Stimulated activated CD8-positive, alpha-beta memory T cell treated with anti-CD3 and anti-CD28 coated beads, Interleukin-4, amount 100 ng/mL, for 1 hour (primary cell): ENCODE results near the gene NRDC.

ENCODE experiments used
- DNase-seq, 2 donors: peaks; one replicate each; pipeline ENCODE4 v3.0.0-alpha.2; 2020; ENCODE audit warnings: low read depth in 2 of 2, low spot score in 1 of 2

Gene NRDC, protein sequence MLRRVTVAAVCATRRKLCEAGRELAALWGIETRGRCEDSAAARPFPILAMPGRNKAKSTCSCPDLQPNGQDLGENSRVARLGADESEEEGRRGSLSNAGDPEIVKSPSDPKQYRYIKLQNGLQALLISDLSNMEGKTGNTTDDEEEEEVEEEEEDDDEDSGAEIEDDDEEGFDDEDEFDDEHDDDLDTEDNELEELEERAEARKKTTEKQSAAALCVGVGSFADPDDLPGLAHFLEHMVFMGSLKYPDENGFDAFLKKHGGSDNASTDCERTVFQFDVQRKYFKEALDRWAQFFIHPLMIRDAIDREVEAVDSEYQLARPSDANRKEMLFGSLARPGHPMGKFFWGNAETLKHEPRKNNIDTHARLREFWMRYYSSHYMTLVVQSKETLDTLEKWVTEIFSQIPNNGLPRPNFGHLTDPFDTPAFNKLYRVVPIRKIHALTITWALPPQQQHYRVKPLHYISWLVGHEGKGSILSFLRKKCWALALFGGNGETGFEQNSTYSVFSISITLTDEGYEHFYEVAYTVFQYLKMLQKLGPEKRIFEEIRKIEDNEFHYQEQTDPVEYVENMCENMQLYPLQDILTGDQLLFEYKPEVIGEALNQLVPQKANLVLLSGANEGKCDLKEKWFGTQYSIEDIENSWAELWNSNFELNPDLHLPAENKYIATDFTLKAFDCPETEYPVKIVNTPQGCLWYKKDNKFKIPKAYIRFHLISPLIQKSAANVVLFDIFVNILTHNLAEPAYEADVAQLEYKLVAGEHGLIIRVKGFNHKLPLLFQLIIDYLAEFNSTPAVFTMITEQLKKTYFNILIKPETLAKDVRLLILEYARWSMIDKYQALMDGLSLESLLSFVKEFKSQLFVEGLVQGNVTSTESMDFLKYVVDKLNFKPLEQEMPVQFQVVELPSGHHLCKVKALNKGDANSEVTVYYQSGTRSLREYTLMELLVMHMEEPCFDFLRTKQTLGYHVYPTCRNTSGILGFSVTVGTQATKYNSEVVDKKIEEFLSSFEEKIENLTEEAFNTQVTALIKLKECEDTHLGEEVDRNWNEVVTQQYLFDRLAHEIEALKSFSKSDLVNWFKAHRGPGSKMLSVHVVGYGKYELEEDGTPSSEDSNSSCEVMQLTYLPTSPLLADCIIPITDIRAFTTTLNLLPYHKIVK

DNA sequence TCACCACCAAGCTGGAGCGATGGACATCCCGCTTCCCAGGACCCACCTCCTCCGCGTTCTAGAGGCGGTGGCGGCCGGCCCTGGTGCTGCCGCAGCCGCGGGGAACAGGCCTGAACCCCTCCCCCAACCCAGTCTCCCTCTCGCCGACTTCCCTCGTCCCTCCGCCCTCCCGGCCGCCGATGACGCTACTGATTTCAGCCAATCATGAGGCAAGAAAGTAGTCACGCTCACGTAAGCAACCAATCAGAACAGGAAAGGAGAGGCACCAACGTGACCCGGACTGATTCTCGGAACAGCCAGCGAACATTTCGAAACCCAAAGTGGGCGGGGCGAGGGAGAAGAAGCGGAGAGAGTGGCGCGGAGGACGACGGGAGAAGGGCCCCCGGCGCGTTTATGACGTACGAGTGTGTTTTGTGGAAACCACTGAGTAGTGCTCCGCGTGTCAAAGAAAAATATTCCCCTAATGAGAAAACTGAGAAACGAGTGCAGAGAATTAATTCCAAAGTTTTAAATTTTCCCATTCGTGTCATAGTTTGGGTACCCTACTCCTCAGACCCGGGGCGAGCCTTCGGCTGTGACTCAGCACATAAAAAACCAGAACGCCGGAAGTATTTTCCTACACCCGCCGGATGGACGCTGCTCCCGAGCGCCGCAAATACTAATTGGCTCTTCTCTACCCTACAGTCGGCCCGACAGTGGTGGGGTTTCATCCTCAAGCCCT lies at the start of gene NRDC:
Gene NRDC (minus strand): TSS at position 112 of the 721 bp plus-strand sequence. CDS start 112 bp downstream, outside the sequence.
- DNase-seq, result peak; percentile 97 to 98

DNA sequence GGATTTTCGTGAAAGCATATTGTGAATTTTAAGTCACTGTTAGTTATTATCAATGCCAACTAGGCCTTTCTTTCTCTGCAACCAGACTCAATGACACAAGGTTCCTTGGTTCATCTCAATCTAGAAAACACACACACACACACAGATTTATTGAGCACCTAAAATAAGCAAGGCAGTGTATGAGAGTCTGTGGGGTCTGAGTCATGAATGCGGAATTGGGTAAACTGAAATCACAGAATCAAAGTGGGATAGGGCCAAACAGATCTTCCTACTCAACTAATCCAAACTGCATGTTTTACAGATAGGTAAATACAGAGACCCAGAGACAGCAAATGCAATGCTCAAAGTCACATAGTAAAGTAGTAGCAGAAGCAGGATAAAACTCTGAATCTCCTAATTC lies 48.5 kb upstream of the NRDC start:
- DNase-seq, result no peak

DNA sequence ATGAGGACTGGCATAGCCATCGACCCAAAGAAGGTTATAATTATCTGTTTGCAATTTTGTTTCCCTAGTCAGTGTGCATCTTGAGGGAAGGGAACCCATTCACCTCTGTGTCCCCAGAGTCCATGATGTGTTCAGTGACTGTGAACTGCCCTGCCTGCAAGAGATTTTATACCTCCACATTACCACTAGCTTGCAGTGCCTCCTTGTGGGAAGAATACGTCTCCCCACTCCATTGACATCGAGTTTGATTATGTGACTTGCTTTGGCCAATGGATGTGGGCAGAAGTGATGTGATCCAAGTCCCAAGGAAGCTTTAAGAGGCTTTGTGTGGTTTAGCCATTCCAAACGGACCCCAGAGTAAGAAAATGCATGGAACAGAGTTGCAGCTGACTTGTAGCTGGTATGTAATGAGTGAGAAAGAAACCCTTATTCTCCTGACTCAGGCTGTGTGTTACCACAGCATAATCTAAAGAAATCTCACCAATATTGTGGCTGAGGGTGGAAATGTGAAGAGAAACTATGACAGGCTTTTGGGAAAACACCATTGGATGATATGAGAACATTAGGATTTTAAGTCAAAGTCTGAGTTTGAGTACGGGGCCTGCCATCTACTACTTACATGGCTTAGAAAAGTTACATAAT lies 47.8 kb upstream of the NRDC start:
- DNase-seq, result no peak

DNA sequence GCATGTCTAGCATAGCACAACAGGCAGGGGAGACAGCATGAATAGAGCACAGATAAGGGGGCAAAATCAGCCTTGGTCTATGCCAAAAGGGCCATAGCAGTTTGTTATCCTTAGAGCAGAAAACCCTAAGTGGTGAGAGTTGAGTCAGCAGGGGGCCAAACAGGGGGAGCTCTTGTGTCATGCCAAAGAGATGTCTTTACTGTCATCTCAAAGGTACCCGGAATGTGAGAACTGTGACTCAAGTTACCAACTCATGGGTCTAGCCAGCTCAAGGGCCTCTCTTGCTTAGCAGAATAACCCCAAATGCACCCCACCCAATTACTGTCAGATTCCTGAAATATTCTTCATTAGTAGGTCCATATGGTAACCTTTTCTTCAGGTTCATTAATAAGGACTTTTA lies 45.9 kb upstream of the NRDC start:
- DNase-seq, result no peak

DNA sequence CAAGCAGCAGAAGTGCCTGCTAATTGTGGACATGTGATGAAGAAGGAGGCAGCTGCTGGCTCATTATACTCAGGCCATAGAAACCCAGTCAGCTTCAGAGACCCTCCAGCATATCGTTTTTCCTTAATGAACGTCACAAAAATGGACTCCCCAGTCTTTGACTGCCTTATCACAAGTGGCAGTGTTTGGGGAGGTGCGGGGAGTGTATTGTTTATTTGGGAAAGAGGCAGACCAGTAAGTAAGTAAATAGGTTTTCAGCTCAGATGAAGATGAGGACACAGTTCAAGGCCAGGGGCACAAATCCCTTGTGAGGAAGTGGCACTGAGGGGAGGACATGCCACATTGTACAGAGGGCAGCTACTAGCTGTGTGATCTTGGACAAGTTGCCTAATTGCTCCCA lies 43.5 kb upstream of the NRDC start:
- no peak for DNase-seq

DNA sequence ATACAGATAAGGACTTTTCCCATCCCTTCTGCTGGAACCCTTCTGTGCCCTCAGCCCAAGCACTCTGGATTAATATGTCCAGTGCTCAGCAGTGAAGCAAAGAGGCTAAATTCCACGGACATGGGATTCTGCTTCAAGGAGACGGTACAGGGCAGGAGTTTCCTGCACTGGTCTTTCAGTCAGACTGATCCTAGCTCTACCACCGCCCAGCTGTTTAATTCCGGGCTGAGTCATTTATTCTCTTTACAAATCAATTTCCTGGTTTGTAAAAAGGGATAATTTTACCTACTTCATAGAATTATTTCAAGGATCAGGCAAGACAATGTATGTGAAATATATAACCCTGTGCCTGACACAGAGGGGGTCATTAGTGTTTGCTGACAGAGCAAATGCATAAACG lies 41.6 kb upstream of the NRDC start:
- no peak for DNase-seq

DNA sequence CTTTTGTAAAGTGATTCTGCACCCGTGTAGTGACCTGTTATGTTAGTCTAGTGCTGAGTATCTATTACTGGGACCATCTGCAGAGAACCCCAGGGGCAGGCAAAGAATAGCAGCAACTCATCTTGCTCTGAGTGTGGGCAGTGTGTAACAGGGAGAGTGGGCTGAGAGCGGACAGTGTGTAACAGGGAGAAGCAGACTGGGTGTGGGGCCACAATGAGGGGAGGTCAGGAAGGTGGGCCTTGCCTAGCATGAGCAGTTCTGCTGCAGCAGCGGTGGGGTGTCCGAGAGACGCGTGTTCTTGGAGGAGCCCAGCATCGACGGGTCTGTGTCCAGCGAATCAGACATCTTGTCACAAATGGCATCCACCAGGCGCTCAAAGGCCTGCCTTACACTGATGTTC lies 41.2 kb upstream of the NRDC start:
- DNase-seq, result no peak

DNA sequence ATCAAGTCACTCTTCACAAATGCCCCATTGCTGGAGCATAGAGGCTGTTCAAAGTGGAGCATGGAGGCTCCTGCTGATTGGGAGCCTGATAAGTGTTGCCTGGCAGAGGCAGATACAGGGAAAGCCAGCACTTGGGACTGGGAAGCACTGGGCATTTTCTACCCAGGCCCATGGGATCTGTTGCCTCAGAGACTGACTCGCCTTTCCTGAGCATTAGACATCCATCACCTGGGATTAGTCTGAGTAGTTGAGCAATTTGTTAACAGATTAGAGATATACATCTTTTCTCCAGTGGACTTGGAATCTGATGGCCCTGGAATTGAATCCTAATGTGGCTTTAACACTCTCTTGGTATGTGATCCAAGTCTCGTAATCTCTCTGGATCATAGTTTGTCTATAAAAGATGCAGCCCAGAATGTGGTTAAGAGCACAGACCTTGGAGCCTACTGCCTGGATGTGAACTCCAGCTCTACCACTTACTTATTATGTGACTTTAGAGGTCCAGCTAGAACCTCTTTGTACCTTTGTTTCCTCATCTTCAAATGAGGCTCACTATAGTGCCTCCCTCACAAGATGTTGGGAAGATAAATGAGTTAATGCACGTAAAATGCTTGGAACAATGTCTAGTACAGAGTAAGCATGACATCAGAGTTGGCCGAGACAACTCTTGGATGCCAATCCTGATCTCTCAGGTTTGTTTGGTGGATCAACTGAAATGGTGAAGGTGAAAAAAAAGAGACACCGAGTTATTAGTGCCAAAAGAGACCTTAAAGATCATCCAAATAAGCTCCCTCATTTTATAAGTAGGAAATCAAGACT lies 38.3 kb upstream of the NRDC start:
- no peak for DNase-seq

DNA sequence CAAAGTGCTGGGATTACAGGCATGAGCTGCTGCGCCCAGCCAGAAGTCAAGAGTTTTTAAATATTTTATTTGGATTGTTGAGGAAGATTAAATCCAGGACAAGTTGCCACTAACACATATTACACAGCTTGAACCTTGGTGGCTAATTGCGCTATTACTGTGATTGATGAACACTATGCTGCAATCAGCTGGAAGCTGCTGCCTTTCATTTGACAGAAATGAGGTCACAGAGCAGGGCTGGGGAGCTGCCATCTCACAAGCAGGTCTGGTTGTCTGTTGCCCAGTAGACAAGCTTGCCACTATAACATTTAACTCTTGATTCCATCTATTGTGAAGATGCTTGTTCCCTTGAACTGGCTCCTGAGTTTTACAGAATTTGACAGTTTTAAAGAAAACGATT lies 37.4 kb upstream of the NRDC start:
- DNase-seq, result no peak

DNA sequence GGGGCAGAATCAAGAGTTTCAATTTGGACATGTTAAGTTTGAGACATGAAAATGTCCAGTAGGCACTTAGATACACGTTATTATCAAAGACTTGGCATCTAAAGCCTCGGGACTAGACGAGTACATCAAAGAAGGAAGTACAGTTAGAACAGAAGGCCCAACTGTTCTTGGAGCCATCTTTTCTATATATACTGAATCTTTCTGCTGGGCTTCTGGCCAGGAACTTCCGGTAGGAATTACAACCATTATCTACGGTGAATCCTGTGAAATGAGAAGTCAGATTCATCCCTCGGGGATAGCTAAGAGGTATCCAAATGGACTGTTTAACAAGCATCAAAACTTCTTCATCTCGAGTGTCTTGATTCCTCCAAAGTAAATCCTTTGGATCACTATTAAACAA lies 34.4 kb upstream of the NRDC start:
- DNase-seq, result no peak

DNA sequence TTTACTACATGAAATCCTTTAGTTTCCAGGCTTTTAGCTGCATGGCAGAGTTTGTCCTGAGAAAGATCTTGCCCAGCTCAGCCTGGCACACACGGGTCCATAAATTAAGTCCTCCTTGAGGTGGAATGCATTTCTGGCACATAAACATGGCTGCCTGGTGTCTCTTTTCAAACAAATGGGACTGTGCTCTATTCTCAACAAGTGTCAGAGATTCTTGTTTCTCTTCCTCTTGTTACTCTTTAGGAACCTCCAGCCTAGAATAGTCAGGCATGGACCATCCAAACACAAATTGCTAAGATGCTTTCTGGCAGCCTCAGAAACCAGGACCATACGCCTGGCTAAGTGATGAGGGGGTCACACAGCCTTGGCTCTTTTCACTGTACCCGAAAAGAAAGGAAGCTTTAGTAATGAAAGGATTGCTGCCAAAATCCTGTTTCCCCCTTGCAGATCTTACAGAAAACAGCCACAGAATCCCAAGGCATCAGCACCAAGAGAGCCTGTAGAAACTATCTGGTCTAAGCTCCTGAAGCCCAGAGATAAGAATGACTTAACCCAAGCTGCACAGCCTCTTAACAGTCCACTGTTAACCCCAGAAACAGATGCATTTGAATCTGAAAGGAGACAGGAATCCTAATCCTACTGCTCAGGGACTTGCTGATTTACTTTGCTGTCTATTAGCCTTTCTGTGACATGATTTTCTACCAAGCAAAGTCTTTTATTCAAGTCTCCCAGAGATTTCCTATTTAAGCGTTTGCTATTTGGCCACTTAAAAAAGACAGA lies 31.9 kb upstream of the NRDC start:
- no peak for DNase-seq

DNA sequence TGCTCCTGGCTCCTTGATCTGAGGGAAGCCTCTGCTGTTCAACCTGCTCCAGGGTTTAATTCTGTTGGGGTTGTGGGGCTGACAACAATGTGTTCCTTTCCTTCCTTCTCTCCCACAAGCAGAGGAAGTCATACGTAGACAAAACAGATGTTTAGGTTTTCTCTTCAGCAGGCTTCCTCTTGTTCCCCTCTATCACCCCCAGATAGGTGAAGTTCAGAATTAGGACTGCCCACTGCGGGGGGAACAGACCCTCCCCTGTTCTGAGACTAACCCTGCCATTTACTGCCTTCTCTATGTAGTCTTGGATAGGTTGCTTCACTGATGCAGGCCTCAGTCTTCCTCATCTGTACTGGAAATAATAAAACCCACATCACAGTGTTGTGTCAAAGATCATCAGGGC lies 30.0 kb upstream of the NRDC start:
- no peak for DNase-seq

DNA sequence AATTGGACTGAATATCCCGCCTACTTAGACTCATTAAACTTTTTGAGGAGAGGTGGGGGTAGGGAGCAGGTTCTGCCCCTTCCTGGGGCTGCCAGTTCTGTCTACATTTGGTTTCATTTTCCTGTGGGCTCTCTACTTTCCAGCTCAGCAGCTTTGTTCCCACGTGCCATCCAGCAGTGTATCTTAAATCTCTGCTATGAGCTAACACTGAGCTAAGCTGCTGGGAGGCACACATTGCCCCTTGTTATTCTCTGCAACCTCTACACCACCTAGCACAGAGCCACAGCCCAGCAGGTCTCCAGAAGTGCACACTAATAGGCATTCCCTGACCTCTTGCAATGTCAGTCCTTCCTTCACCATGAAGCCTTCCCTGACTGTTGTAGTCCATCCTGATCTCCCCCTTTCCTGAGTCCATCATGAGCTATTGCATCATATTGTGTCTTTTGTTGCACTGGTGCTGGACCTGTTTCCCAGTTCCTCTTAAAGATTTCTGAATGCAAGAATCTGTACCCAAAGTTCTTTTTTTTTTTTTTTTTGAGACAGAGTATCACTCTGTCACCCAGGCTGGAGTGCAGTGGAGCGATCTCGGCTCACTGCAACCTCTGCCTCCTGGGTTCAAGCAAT lies 28.7 kb upstream of the NRDC start:
- DNase-seq, result no peak

DNA sequence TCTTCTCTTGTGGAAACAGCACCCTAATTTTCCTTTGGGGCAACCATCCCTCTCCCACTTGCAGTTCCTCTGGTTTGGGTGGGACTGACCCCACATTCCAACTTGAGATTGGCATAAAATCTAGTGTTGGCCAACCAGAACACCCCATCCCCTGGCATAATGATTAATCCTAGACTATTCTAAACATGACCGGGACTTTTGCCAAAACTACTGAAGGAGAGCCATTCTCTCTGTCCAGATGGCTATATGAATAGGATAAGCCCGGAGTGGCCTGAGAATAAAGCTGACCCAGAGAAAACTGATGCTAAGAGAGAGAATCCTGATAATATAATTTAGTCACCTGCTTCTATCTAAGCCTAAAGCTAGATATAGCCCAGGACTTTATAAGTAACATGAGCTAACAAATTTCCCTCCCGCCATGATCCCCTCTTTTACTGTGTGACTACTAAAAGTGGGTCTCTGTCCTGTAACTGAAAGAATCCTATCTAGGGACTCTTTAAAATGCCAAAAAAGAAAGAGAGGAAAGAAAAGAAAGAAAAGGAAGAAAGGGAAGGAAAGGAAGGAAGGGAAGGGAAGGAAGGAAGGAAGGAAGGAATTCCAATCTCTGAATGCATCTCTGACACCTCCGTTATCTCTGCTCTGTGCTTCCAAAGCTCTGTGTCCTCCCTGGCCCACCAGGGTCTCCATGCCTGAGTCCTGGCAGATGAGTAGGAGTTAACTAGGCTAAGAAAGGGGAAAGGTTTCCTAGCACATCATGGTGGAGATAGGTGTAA lies 28.0 kb upstream of the NRDC start:
- no peak for DNase-seq

DNA sequence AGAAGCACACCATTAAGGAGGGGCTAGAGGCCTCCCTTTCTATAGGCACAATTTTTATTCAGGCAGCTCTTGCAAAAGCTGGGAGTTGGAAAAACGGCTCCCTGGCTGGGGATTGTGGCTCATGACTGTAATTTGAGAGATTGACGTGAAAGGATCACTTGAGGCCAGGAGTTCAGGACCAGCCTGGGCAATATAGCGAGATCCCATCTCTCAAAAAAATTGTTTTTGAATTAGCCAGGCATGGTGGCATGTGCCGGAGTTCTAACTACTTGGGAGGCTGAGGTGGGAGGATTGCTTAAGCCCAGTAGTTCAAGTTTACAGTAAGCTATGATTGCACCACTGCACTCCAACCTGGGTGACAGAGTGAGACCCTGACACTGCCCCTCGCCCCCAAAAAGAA lies 23.9 kb upstream of the NRDC start:
- no peak for DNase-seq

DNA sequence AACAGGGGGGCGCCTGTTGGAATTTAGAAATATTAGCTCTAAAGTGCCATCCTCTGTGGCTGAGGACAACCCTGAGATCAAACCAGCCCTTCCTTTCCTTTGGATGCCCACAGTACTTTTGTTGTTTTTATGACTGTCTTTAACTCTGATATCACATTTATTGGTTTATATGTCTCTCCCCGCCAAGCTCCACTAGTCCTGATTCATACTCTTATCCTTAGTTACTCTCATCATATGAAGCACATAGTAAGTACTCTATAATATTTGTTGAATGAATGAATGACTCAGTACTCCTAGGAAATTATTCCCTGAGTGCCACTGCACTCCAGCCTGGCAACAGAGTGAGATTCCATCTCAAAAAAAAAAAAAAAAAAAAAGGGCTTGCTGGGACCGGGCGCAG lies 22.6 kb upstream of the NRDC start:
- DNase-seq, result no peak

DNA sequence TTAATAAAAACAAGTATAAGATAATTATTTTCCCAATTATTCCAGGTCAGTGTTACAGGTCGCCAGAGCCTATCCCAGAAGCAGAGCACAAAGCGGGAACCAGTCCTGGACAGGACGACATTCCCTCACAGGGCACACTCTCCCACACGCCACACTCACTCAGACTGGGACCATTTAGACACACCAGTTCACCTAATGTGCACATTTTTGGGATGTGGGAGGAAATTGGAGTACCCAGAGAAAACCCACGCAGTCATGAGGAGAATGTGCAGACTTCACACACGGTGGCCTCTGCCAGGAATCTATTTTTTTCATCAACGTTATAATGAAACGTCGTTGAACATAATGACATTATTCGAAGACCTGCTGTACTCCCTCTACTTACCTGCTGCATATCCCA lies 20.5 kb upstream of the NRDC start:
- DNase-seq, result no peak
